GM12878 (cell line): ENCODE measurements around the gene MRPL41. TPM values are rescaled to one million over a fixed set of nuclear protein-coding genes. Genes with fewer than 3 reads are reported as not detected.

Source experiments
- ATAC-seq: fragments of 200-7000 bp; cut with Tn5 transposase; 3 replicates; pipeline ENCODE4 v1.9.1; 2020; ENCODE audit warnings: mild to moderate bottlenecking, moderate library complexity
- Bru-seq: library from RNA; stranded (reverse); fragments of 400-500 nt; gene quantifications from one replicate; lab custom pipeline; 2021; lab: Mats Ljungman, UMichigan
- BruChase-seq, 2 experiments: library from RNA; stranded (reverse); fragments of 400-500 nt; gene quantifications; one replicate each; lab custom pipeline; 2021; lab: Mats Ljungman, UMichigan
- BruUV-seq: library from RNA; stranded (reverse); fragments of 400-500 nt; replicated peaks from 2 replicates; lab custom pipeline; 2021; lab: Mats Ljungman, UMichigan
- CTCF ChIA-PET: fragments of 300-600 bp; sonication (Branson Sonifier 250); formaldehyde crosslinking; extraction: SDS; loops from one replicate; lab custom pipeline; 2021; ENCODE audit warnings: inconsistent platforms; lab: Yijun Ruan, JAX
- POLR2A ChIA-PET: fragments of 350-600 bp; formaldehyde crosslinking; extraction: SDS; loops from one replicate; lab custom pipeline; 2021; ENCODE audit warnings: inconsistent platforms; lab: Charles Lee
- RAD21 ChIA-PET: fragments of 300-600 bp; sonication (Branson Sonifier 250); formaldehyde crosslinking; loops from one replicate; lab custom pipeline; 2023; ENCODE audit warnings: antibody characterized with exemption; ENCODE audit not compliant: unreplicated experiment; lab: Charles Lee
- SMC1A ChIA-PET: fragments of 300-600 bp; sonication (Branson Sonifier 250); formaldehyde crosslinking; loops from one replicate; lab custom pipeline; 2023; ENCODE audit not compliant: unreplicated experiment, uncharacterized antibody; lab: Charles Lee
- DNase-seq: peaks from one replicate; pipeline ENCODE4 v3.0.0-alpha.2; 2011; ENCODE audit warnings: low read depth, low spot score
- FAIRE-seq: peaks from 3 replicates; lab custom pipeline; 2011; peaks lifted over from hg19 to GRCh38; lab: Jason Lieb, UNC
- H2AFZ ChIP-seq: 2 replicates; pipeline ENCODE4 v1.6.0; 2011; ENCODE audit warnings: low read depth, low read length, control low read depth; ENCODE audit not compliant: control insufficient read depth
- H3K27ac ChIP-seq: 2 replicates; pipeline ENCODE4 v1.5.1; 2011; ENCODE audit warnings: control low read depth; ENCODE audit not compliant: control insufficient read depth, insufficient read depth
- H3K27me3 ChIP-seq, 2 experiments: replicated peaks in 1 of 2; 2 replicates each; pipeline versions ENCODE4 v1.6.0 to v1.6.1; 2011; ENCODE audit warnings: low read length in 1 of 2; ENCODE audit not compliant: control insufficient read depth in 2 of 2, insufficient read depth in 2 of 2
- H3K36me3 ChIP-seq, 2 experiments: 2 replicates each; pipeline ENCODE4 v1.5.1; 2011; ENCODE audit warnings: low read length in 1 of 2; ENCODE audit not compliant: control insufficient read depth in 2 of 2, insufficient read depth in 2 of 2
- H3K4me1 ChIP-seq: 2 replicates; pipeline ENCODE4 v1.6.1; 2011; ENCODE audit warnings: mild to moderate bottlenecking, low read length, moderate library complexity, mixed read lengths; ENCODE audit not compliant: control insufficient read depth, insufficient read depth
- H3K4me2 ChIP-seq: 2 replicates; pipeline ENCODE4 v1.6.0; 2011; ENCODE audit warnings: control low read depth; ENCODE audit not compliant: control insufficient read depth, insufficient read depth
- H3K4me3 ChIP-seq: fragments of 200-600 bp; sonication (generic); 2 replicates; pipeline ENCODE4 v1.5.1; 2016
- H3K79me2 ChIP-seq: 2 replicates; pipeline ENCODE4 v1.6.0; 2011; ENCODE audit warnings: low read length; ENCODE audit not compliant: control insufficient read depth, insufficient read depth
- H3K9ac ChIP-seq: 2 replicates; pipeline ENCODE4 v1.8.0; 2011; ENCODE audit warnings: low read length, control low read depth, mixed read lengths; ENCODE audit not compliant: control insufficient read depth, insufficient read depth
- H3K9me3 ChIP-seq: replicated peaks from 3 replicates; pipeline ENCODE4 v1.5.1; 2011; ENCODE audit warnings: mild to moderate bottlenecking, low read length; ENCODE audit not compliant: control insufficient read depth, insufficient read depth
- H4K20me1 ChIP-seq: 2 replicates; pipeline ENCODE4 v1.6.0; 2011; ENCODE audit not compliant: control insufficient read depth, insufficient read depth
- CHD2 ChIP-seq: IDR thresholded peaks from 2 replicates; pipeline ENCODE4 v1.6.1; 2011; ENCODE audit warnings: low read depth, low read length, improper control_type of control experiment, borderline replicate concordance
- NFYB ChIP-seq: IDR thresholded peaks from 2 replicates; pipeline ENCODE4 v1.6.1; 2011; ENCODE audit warnings: low read depth, mild to moderate bottlenecking, low read length, improper control_type of control experiment, moderate library complexity; ENCODE audit not compliant: insufficient read depth
- NR2F1 ChIP-seq: fragments of 450-650 bp; conservative IDR thresholded peaks from 2 replicates; pipeline ENCODE4 v1.6.1; 2017; ENCODE audit warnings: mild to moderate bottlenecking
- NRF1 ChIP-seq: conservative IDR thresholded peaks from 2 replicates; pipeline ENCODE4 v1.6.1; 2011; ENCODE audit warnings: mild to moderate bottlenecking, low read depth, low read length, improper control_type of control experiment
- PKNOX1 ChIP-seq: fragments of 450-650 bp; IDR thresholded peaks from 2 replicates; pipeline ENCODE4 v1.6.1; 2016; ENCODE audit warnings: mild to moderate bottlenecking
- RB1 ChIP-seq: fragments of 450-650 bp; formaldehyde crosslinking; IDR thresholded peaks from 2 replicates; pipeline ENCODE4 v1.6.1; 2017; ENCODE audit warnings: mild to moderate bottlenecking, borderline replicate concordance
- RELA ChIP-seq: fragments of 450-650 bp; IDR thresholded peaks from 2 replicates; pipeline ENCODE4 v1.8.0; 2014; ENCODE audit warnings: borderline replicate concordance; ENCODE audit not compliant: partially characterized antibody
- SMAD5 ChIP-seq: IDR thresholded peaks from 2 replicates; pipeline ENCODE4 v1.6.1; 2016; ENCODE audit warnings: antibody characterized with exemption, low read depth
- SMC3 ChIP-seq: IDR thresholded peaks from 2 replicates; pipeline ENCODE4 v1.6.1; 2011; ENCODE audit warnings: low read length, improper control_type of control experiment, borderline replicate concordance
- SP1 ChIP-seq: IDR thresholded peaks from one replicate; pipeline ENCODE4 v1.6.1; 2011; ENCODE audit warnings: low read depth, low read length
- TBL1XR1 ChIP-seq: IDR thresholded peaks from 2 replicates; pipeline ENCODE4 v1.6.1; 2012; ENCODE audit warnings: low read depth, low read length, improper control_type of control experiment
- TCF12 ChIP-seq: IDR thresholded peaks from 2 replicates; pipeline ENCODE4 v1.6.1; 2011; ENCODE audit warnings: low read depth, mild to moderate bottlenecking, low read length
- ZNF687 ChIP-seq: fragments of 450-650 bp; IDR thresholded peaks from 2 replicates; pipeline ENCODE4 v1.6.1; 2017; ENCODE audit warnings: mild to moderate bottlenecking, moderate library complexity
- WGBS: methylation state at CpG from one replicate; pipeline ENCODE4 v1.1.6; 2016; ENCODE audit warnings: low lambda C conversion rate; ENCODE audit not compliant: insufficient replicate concordance, insufficient coverage; ENCODE audit errors: missing lambda C conversion rate; 5-methylcytosine and 5-hydroxymethylcytosine counted together
- in situ Hi-C: fragments of 300-500 bp; cut with MboI; formaldehyde crosslinking; loops from 9 replicates; pipeline ENCODE4 v1.14.3; 2018; ENCODE audit warnings: mixed read lengths
- intact Hi-C: fragments of 100-400 bp; cut with micrococcal nuclease; formaldehyde crosslinking; loops from one replicate; pipeline ENCODE4 v1.14.2; 2022; ENCODE audit not compliant: unreplicated experiment
- long read RNA-seq, 2 experiments: library from polyadenylated mRNA; unstranded; transcript quantifications; one replicate each; pipeline ENCODE4 v2.0.0, GENCODE V29; 2019 to 2020
- polyA minus RNA-seq, 3 experiments: library from RNA; depleted of rRNA, polyadenylated mRNA; stranded (reverse); fragments of >200 nt; gene quantifications; 2 replicates each; pipeline ENCODE4 v1.2.3, GENCODE V29; 2011
- polyA plus RNA-seq, 11 experiments: library from polyadenylated mRNA; depleted of rRNA in 4 of 11; unstranded in 6 of 11; stranded (reverse) in 5 of 11; fragments of >200 nt; fragmentation: Nextera tagmentation in 4 of 11; fragmentation: Illumina TruSeq in 1 of 11; extraction: Ambion mirVana in 4 of 11; extraction: Trizol in 1 of 11; gene quantifications; 1 replicate in 1 of 11; 2 replicates in 10 of 11; pipeline versions ENCODE4 v1.2.1 to v1.2.3, GENCODE V29; 2011 to 2016; ENCODE audit warnings: inconsistent platforms in 2 of 11, missing spikeins in 2 of 11, low read depth in 1 of 11
- total RNA-seq, 4 experiments: library from RNA; depleted of rRNA in 3 of 4; stranded (reverse); fragments of >200 nt in 3 of 4; fragmentation: Illumina TruSeq in 1 of 4; extraction: Trizol in 1 of 4; gene quantifications; 2 replicates each; pipeline versions ENCODE4 v1.2.1 to v1.2.3, GENCODE V29; 2013 to 2021

The MRPL41 gene
- 3.4 and 4.0 TPM in 2 replicates for total RNA-seq (2013; cell fraction: nucleolus; rRNA removed)
- total RNA-seq (2014; rRNA removed): 73.3 and 79.9 TPM in 2 replicates
- 11.2 and 13.2 TPM in 2 replicates for total RNA-seq (2014; rRNA removed; fragmentation: Illumina TruSeq; extraction: Trizol)
- 64.5 and 67.0 TPM in 2 replicates for total RNA-seq (2021)
- polyA plus RNA-seq (2011; ENCODE audit: low read depth): 7.6 TPM
- 5.8 and 12.4 TPM in 2 replicates for polyA plus RNA-seq (2011; rRNA removed)
- polyA plus RNA-seq (2011; cell fraction: cytosol; rRNA removed): 24.9 and 62.7 TPM in 2 replicates
- 24.5 and 31.7 TPM in 2 replicates for polyA plus RNA-seq (2011; cell fraction: nucleus; rRNA removed)
- polyA plus RNA-seq (2012): 30.4 and 37.9 TPM in 2 replicates
- polyA plus RNA-seq (2014; fragmentation: Illumina TruSeq; extraction: Trizol): 0.14 and 3.5 TPM in 2 replicates
- 1 to 10 TPM; 1.3 to 3.3 TPM for polyA plus RNA-seq (2014; fragmentation: Nextera tagmentation; extraction: Ambion mirVana)
- 77.5 and 102 TPM in 2 replicates for polyA plus RNA-seq (2014; rRNA removed)
- polyA plus RNA-seq (2016; fragmentation: Nextera tagmentation; extraction: Ambion mirVana): 100 to 1,000 TPM; 113 to 116 TPM
- 2.2 and 7.0 TPM in 2 replicates for polyA minus RNA-seq (2011; rRNA and poly(A)+ RNA removed)
- 8.5 and 8.6 TPM in 2 replicates for polyA minus RNA-seq (2011; cell fraction: cytosol; rRNA and poly(A)+ RNA removed)
- polyA minus RNA-seq (2011; cell fraction: nucleus; rRNA and poly(A)+ RNA removed): 3.0 and 5.0 TPM in 2 replicates
- percentile 83 among the genes with signal in this experiment for Bru-seq, nascent RNA
- BruChase-seq, experiment 1, labeled RNA remaining after a 6-hour chase: percentile 96 among the genes with signal in this experiment
- BruChase-seq, experiment 2, labeled RNA remaining after a 2-hour chase: percentile 91 among the genes with signal in this experiment
- long read RNA-seq, experiment 1, transcript MRPL41-201 (2 exons, 1,262 nt): major isoform, 121 of 122 reads
- long read RNA-seq, experiment 1, partial matches to known transcripts: 0 of 122 reads
- long read RNA-seq, experiment 1, other reads (novel, unspliced or antisense): 1 of 122 reads
- long read RNA-seq, experiment 2, transcript MRPL41-201 (2 exons, 1,262 nt): major isoform, 51 of 52 reads
- long read RNA-seq, experiment 2, partial matches to known transcripts: 1 of 52 reads
- long read RNA-seq, experiment 2, other reads (novel, unspliced or antisense): 0 of 52 reads

- ChIA-PET RAD21 (interaction anchor here (1.3 to 1.8 kb wide), 3 partner anchors 17 to 39 kb away, joined by 4 to 5 read pairs (median 4); partner anchors contain the start of gene ZMYND19), SMC1A (interaction anchor here (0.9 to 1.0 kb wide), 2 partner anchors 24 to 68 kb away, joined by 3 to 4 read pairs; no protein-coding TSS in a partner anchor), CTCF (interaction anchor here (0.8 to 1.2 kb wide), 4 partner anchors 16 to 122 kb away, joined by 3 to 5 read pairs (median 4); partner anchors contain the start of gene DPH7), POLR2A (interaction anchor here (0.6 to 1.7 kb wide), 6 partner anchors 10 to 462 kb away, joined by 3 to 9 read pairs (median 6); partner anchors contain the start of gene ZMYND19)
- H3K79me2 ChIP-seq: peaks cover 11% of the 10 kb centered on the region
- H3K4me2 ChIP-seq: peak within 1 kb of the TSS; percentile 100
- H3K27ac ChIP-seq: peak within 1 kb of the TSS; percentile 58
- no peaks in the 10 kb centered on the region for H3K27me3 ChIP-seq
- H3K4me1 ChIP-seq: peaks cover 14% of the 10 kb centered on the region
- in situ Hi-C loops (no loop called here), intact Hi-C loops (no loop called here)
- H3K4me3 ChIP-seq: peak within 1 kb of the TSS; percentile 72
- H3K9me3 ChIP-seq: no peaks in the 10 kb centered on the region; the same call in 2 of the 3 replicates
- under 1% methylated on average over 61 of the region's 106 CpGs for WGBS
- peaks cover 7 to 12% of the 10 kb centered on the region in 2 experiments for H3K36me3 ChIP-seq
- peak; percentile 96 for ATAC-seq
- DNase-seq: peak; percentile 45
- BruUV-seq: no TSS peak
- FAIRE-seq: no peak
- H4K20me1 ChIP-seq: no peaks in the 10 kb centered on the region
- H3K9ac ChIP-seq: peak within 1 kb of the TSS; percentile 88
- peak within 1 kb of the TSS; percentile 77 for H2AFZ ChIP-seq
- TF ChIP-seq NFYB: peak; percentile 63; the same call in 1 of the 2 replicates
- peak; percentile 85 for TF ChIP-seq NR2F1
- peak; percentile 16 for TF ChIP-seq RELA
- TF ChIP-seq PKNOX1: peak; percentile 88
- TF ChIP-seq TCF12: 0 out of 2 replicates have a peak, but pooled peaks have one; percentile 17
- TF ChIP-seq CHD2: 0 out of 2 replicates have a peak, but pooled peaks have one; percentile 32
- no peak for TF ChIP-seq NRF1
- TF ChIP-seq TBL1XR1: no peak
- peak; percentile 22; the same call in 1 of the 2 replicates for TF ChIP-seq SMC3
- peak; percentile 47; the same call in 1 of the 2 replicates for TF ChIP-seq ZNF687
- TF ChIP-seq SMAD5: peak; percentile 67; the same call in 1 of the 2 replicates
- peak; percentile 88 for TF ChIP-seq SP1
- TF ChIP-seq RB1: peak; percentile 23; the same call in 1 of the 2 replicates
Measured at GRCh38 chr9:137551264-137552021, at the start of gene MRPL41. Gene MRPL41 (plus strand): TSS chr9:137551879. CDS start chr9:137552082, 203 bp downstream.
